HG03108 (cell line): Measurements from ENCODE around the gene SPEF2.

Experiments used
- ATAC-seq: cut with Tn5 transposase; IDR thresholded peaks from one replicate; pipeline ENCODE4 v1.9.1; 2021; ENCODE audit warnings: moderate library complexity; ENCODE audit not compliant: unreplicated experiment

The SPEF2 gene

GRCh38 chr5:35698047-35698808 lies 80.6 kb downstream of the SPEF2 start:
- ATAC-seq, result no peak

- ATAC-seq, result no peak
These were observed 90.0 kb downstream of the SPEF2 start for GRCh38 chr5:35707659-35708058.

DNA sequence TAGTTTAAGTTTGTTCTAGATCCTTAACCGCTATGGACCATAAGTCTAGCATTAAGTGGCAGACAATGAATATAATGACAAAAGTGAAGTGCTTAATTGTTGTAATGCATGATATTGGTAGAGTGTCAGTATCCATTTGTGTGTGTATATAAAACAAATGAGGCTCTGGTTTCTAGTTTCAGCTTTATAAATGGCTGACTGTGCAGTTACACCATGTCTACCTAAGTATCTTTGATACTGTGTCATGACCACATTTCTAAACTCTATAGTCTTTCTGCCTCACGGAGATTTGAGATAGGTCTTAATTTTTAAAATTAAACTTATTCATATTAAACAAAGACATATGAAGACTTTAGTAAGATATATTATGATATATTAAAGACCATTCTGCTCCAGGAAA lies 92.0 kb downstream of the SPEF2 start:
- no peak for ATAC-seq

DNA sequence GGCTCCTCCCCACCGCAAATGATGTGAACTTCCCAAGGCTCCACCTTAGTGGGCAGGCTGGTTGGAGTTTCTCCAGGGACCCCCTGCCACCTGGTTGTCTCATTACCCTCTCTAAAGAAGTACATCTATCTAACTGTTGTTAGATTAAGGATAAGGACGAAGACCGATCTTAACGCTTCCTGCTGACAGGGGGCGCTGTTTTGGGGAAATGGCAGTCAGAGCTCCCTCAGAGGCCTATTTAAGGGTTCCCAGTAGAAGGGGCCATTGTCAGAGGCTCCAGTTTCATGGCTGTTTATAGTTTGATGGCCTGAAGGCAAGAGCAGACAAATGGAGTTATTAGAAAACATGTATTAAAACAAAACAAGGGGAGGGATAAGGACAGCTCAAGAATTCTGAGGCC lies 100.1 kb downstream of the SPEF2 start:
- no peak for ATAC-seq

DNA sequence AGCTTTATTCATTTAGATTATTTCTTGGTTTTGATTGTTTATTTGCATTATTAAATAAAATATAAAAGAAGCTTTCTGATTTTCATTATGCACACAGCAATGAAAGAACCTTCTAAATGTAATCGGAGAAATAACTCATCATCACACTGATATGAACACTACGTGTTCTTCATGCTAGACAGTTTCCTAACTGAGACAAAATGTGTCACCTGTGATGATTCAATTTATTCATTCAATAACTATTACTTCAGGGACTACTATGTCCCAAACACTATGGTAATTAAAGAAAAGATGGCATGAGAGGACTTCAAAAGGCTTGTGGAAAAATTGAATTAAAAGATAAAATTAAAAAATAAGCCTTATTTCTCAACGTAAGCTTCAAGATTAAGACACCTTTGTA lies 118.1 kb downstream of the SPEF2 start:
- no peak for ATAC-seq

DNA sequence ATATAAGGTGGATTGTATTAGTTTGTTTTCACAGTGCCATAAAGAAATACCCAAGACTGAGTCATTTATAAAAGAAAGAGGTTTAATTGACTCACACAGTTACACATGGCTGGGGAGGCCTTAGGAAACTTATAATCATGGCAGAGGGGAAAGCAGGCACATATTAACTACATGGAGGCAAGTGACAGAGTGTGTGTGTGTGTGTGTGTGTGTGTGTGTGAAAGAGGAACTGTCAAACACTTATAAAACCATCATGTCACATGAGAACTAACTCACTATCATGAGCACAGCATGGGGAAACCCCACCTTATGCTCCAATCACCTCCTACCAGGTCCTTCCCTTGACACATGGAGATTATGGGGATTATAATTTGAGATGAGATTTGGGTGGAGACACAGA lies 118.6 kb downstream of the SPEF2 start:
- no peak for ATAC-seq

GRCh38 chr5:35741126-35741716 lies 123.6 kb downstream of the SPEF2 start:
- no peak for ATAC-seq

DNA sequence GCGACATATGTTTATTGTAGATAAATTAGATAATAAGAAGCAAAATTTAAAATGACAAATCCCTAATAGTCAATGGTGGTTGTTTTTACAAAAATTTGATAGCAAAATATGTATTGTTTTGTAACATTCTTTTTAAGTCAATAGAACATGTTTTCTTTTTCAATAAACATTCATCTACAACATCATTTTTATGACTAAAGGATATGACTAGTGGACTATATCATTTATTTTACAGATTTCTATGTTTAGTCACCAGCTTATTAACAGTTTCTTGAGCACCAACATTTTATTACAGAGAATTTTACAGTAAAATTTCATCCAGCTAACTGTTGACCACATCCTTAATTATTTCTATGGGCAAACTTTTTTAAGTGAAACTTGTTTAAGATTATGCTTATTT lies 124.3 kb downstream of the SPEF2 start:
- ATAC-seq, result no peak

DNA sequence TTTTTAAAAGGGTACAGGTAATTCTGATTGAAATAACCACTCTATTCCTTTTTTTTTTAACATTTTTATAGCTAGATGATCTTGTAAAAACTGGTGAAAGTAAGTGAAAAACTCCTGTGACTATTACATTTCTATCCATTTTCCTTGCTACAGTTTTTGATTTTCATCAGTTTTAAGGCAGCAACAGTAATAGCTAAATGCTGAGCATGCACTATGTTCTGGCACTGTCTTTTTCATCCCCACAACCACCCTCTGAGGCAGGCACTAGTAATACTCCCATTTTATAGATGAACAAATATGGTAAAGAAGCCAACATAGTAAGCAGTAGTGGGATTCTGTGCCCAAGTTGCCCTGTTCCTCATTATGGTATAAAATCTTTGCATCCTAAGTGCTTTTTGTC lies 126.0 kb downstream of the SPEF2 start:
- no peak for ATAC-seq

GRCh38 chr5:35745193-35745592 lies 127.5 kb downstream of the SPEF2 start:
- no peak for ATAC-seq

DNA sequence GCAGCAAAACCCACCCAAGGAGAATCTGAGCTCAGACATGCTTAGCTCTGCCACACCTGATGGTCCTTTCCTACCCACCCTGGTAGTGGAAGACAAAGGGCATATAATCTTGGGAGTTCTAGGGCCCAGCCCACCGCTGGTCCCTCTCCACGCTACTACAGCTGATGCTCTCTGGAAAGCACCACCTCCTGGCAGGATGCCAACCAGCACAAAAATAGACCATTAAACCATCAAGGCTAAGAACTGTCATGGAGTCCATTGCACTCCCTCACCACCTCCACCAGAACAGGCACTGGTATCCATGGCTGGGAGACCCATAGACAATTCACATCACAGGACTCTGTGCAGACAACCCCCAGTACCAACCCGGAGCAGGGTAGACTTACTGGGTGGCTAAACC lies 128.0 kb downstream of the SPEF2 start:
- no peak for ATAC-seq

GRCh38 chr5:35752012-35752411 lies 134.3 kb downstream of the SPEF2 start:
- ATAC-seq, result no peak

- ATAC-seq, result no peak
These were observed 135.8 kb downstream of the SPEF2 start for GRCh38 chr5:35753500-35753899.

DNA sequence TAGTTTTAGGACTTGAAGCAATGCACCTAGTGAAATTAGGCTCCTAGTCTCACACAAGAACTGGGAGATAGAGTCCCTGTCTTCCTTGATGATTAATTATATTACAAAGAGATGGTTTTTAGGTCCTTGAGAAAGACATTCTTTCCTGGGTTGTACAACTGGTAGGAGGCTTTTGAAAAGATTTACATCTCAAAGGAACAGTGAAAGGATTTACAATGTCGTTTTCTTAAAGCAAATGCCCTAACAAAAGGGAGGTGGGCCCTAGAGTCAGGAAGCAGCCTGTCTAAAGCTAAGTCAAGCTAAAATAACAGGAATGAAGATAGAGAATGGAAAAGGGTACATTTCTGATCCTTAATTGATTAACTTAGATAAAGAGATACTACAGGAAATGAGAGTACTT lies 136.8 kb downstream of the SPEF2 start:
- ATAC-seq, result no peak

DNA sequence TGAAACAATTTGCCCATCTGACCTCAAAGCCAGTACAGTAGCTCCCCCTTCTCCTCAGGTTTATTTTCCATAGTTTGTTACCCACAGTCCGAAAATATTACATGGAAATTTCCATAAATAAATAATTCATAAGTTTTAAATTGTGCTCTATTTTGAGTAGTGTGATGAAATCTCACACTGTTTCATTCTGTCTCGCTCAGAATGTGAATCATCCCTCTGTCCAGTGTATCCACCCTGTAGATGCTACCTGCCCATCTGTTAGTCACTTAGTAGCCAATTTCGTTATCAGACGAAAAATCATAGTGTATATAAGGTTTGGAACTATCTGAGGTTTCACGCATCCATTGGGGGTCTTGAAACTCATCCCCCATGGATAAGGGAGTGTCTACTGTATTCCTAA lies 138.3 kb downstream of the SPEF2 start:
- ATAC-seq, result no peak

GRCh38 chr5:35758151-35758724 lies 140.6 kb downstream of the SPEF2 start:
- no peak for ATAC-seq

DNA sequence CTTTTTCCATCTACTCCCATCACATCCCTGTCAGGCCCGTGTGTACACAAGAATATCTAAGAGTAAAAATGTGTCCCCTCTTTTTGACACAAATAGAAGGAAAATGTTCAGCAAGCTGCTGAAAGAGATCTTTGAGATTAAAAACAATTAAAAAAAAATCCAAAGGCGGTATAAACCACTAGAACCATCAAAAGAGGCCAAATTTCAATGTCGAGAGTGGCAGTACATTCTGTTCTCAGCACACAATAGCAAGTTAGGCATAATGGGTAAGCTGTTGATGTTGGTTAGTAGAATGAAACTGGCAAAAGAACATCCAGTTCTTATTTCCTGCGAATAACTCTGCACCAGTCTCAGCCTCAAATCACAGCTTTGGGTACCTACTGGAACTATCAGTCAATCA lies 143.9 kb downstream of the SPEF2 start:
- no peak for ATAC-seq

DNA sequence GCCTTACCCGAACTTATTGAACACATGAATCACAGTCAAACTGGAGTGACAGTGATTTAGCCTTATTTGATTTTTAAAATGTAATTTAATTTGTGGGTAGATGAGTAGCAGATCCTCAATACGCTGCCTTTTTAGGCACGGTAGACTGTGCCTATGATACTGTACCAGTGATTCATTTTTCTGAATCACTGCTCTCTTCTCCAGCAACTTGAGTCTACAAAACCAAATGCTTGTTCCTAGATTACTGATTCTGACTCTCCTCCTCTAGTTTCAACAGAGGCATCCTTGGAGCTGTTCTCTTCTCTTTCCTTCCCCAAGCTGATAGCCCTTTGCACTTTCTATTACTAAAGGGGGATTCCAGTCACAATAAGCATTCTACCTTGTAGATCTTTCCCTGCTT lies 144.7 kb downstream of the SPEF2 start:
- no peak for ATAC-seq

- ATAC-seq, result no peak
These were observed 148.3 kb downstream of the SPEF2 start for GRCh38 chr5:35765921-35766320.

DNA sequence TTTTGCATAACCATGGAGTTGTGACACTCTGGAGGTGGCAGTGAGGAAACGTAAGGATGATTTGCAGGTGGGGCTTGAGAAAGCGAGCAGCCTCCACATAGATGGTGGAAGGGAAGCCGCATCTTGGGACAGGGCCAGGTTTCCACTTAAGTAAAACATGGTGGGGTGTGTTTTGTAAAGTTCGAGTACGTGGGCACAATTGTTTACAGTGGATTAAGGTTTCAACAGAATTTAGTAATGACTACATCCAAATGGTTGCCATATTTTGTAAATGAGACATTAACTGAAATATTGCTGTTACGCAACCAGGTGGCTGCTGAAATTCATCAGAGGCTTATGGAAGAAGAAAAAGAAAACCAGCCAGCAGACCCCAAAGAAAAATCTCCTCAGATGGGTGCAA lies 153.6 kb downstream of the SPEF2 start:
- ATAC-seq, result no peak

GRCh38 chr5:35771839-35772238 lies 154.2 kb downstream of the SPEF2 start:
- ATAC-seq, result no peak

DNA sequence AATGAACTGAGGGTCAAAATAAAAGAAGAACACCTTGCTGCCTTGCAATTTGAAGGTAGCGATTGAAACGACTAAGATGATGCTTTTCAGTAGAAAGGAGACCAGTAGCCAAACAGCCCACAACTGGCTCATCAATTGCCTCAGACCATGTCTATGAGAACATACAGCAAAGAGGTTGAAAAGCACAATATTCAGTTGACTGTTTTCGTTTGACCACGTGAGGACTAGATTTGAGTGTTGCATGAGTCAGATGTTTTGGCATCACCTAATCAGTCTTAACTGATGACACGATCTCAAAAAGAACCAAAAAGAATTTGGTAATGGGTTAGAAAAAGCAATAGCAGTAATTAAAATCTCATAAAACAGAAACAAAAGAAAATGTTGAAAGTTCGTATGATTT lies 156.3 kb downstream of the SPEF2 start:
- ATAC-seq, result no peak

DNA sequence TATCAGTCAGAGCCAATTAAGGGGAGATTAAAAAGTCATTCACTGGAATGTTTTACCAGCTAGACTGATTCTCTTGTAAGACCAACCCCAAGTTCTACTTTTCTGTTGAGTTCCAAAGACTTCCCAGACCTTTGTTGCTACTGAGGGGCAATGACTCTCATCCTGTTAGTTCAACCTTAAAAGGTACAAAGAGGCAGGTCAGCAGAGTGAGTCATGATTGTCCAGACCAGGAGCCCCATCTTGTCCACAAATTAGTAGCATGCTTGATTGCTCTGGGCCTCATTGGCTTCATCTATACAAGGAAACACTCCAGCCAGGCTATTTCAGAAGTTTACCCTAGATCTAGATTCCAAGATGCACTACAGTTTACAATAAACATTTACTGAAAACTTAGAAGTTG lies 159.1 kb downstream of the SPEF2 start:
- ATAC-seq, result no peak
